CD4-positive, alpha-beta T cell treated with Interleukin-6 at 100 ng/mL for 8 hours (primary cell): ENCODE measurements around the gene KATNAL1.
"Not testable (repeated sequence)": the region's sequence is repeated elsewhere in the genome, so short reads cannot be mapped to it uniquely, and the experiment has no call there.

Experiments used
- DNase-seq: peaks from one replicate; pipeline ENCODE4 v3.0.0-alpha.2; 2020; ENCODE audit warnings: mixed read lengths, low spot score

The KATNAL1 gene

GRCh38 chr13:30292325-30292724 lies 15.0 kb downstream of the KATNAL1 start:
- DNase-seq, result no peak

GRCh38 chr13:30290812-30291436 lies 16.4 kb downstream of the KATNAL1 start:
- DNase-seq, result no peak

GRCh38 chr13:30289533-30289932 lies 17.8 kb downstream of the KATNAL1 start:
- no peak for DNase-seq

GRCh38 chr13:30286059-30286458 lies 21.3 kb downstream of the KATNAL1 start:
- DNase-seq, result not testable (repeated sequence)

GRCh38 chr13:30276178-30276577 lies 31.2 kb downstream of the KATNAL1 start:
- DNase-seq, result no peak

GRCh38 chr13:30274083-30274482 lies 33.3 kb downstream of the KATNAL1 start:
- no peak for DNase-seq

GRCh38 chr13:30270035-30270434 lies 37.3 kb downstream of the KATNAL1 start:
- DNase-seq, result not testable (repeated sequence)

GRCh38 chr13:30268673-30269072 lies 38.7 kb downstream of the KATNAL1 start:
- DNase-seq, result no peak

GRCh38 chr13:30266756-30267155 lies 40.6 kb downstream of the KATNAL1 start:
- DNase-seq, result no peak

- not testable (repeated sequence) for DNase-seq
Observed at GRCh38 chr13:30259149-30259733, 48.1 kb downstream of the KATNAL1 start.

GRCh38 chr13:30257468-30258099 lies 49.8 kb downstream of the KATNAL1 start:
- DNase-seq, result no peak

- no peak for DNase-seq
Observed at GRCh38 chr13:30256713-30257467, 50.5 kb downstream of the KATNAL1 start.

- DNase-seq, result no peak
Observed at GRCh38 chr13:30255696-30256095, 51.7 kb downstream of the KATNAL1 start.

- DNase-seq, result no peak
Observed at GRCh38 chr13:30253830-30254229, 53.5 kb downstream of the KATNAL1 start.

GRCh38 chr13:30247406-30247805 lies 59.9 kb downstream of the KATNAL1 start:
- DNase-seq, result no peak

GRCh38 chr13:30241532-30241931 lies 65.8 kb downstream of the KATNAL1 start:
- no peak for DNase-seq

- DNase-seq, result no peak
Observed at GRCh38 chr13:30240608-30241007, 66.7 kb downstream of the KATNAL1 start.

- no peak for DNase-seq
Observed at GRCh38 chr13:30235216-30235615, 72.1 kb downstream of the KATNAL1 start.

- DNase-seq, result no peak
Observed at GRCh38 chr13:30234619-30235162, 72.7 kb downstream of the KATNAL1 start.

- no peak for DNase-seq
Observed at GRCh38 chr13:30224732-30225131, 82.6 kb downstream of the KATNAL1 start.

GRCh38 chr13:30222254-30222653 lies 85.1 kb downstream of the KATNAL1 start:
- no peak for DNase-seq

GRCh38 chr13:30216111-30216510 lies 91.2 kb downstream of the KATNAL1 start:
- no peak for DNase-seq

GRCh38 chr13:30212256-30212655 lies 95.1 kb downstream of the KATNAL1 start:
- DNase-seq, result no peak
